Naive thymus-derived CD4-positive, alpha-beta T cell (primary cell): Measurements from ENCODE around the gene SLC6A11. TPM values are rescaled to one million over a fixed set of nuclear protein-coding genes. Genes with fewer than 3 reads are reported as not detected.

Experiments used
- ATAC-seq: fragments of 150-1000 bp; cut with Tn5 transposase; 2 replicates; pipeline ENCODE4 v1.10.0; 2021; ENCODE audit warnings: mild to moderate bottlenecking, moderate library complexity
- CTCF ChIA-PET: fragments of 350-600 bp; sonication (Branson Sonifier 250); formaldehyde crosslinking; loops from one replicate; lab custom pipeline; 2021; ENCODE audit warnings: antibody characterized with exemption; lab: Charles Lee
- POLR2A ChIA-PET: fragments of 350-600 bp; sonication (Branson Sonifier 250); formaldehyde crosslinking; loops from one replicate; lab custom pipeline; 2021; ENCODE audit warnings: antibody characterized with exemption, inconsistent platforms; lab: Charles Lee
- DNase-seq, 9 donors: peaks; one replicate each; pipeline versions ENCODE4 v3.0.0 to v3.0.0-alpha.2; 2020 to 2022; ENCODE audit warnings: mixed read lengths in 1 of 9
- H3K27ac ChIP-seq: one replicate; pipeline ENCODE4 v1.7.0; 2013; ENCODE audit warnings: mild to moderate bottlenecking, low read depth, low read length, moderate library complexity
- H3K27me3 ChIP-seq, 2 donors: one replicate each; pipeline ENCODE4 v1.7.0; 2013; ENCODE audit warnings: low read length in 2 of 2, mild to moderate bottlenecking in 2 of 2, moderate library complexity in 2 of 2; ENCODE audit not compliant: control insufficient read depth in 2 of 2, insufficient read depth in 2 of 2
- H3K36me3 ChIP-seq, 3 experiments: 1 replicate in 2 of 3; 2 replicates in 1 of 3; pipeline ENCODE4 v1.7.0; 2013; ENCODE audit warnings: low read length in 3 of 3, mild to moderate bottlenecking in 3 of 3, moderate library complexity in 1 of 3; ENCODE audit not compliant: insufficient read depth in 3 of 3, control insufficient read depth in 2 of 3
- H3K4me1 ChIP-seq, 2 donors: one replicate each; pipeline ENCODE4 v1.7.0; 2013; ENCODE audit warnings: low read length in 2 of 2, mild to moderate bottlenecking in 2 of 2, moderate library complexity in 1 of 2; ENCODE audit not compliant: control insufficient read depth in 2 of 2, insufficient read depth in 2 of 2
- H3K4me3 ChIP-seq: 2 replicates; pipeline ENCODE4 v1.7.0; 2013; ENCODE audit warnings: mild to moderate bottlenecking, low read length
- H3K9me3 ChIP-seq, 3 experiments: 1 replicate in 2 of 3; 2 replicates in 1 of 3; pipeline ENCODE4 v1.7.0; 2013; ENCODE audit warnings: low read length in 3 of 3; ENCODE audit not compliant: control insufficient read depth in 2 of 3
- H3K27ac Mint-ChIP-seq, 9 donors: one replicate each; pipeline ENCODE4 v1.8.0; 2020 to 2022; ENCODE audit warnings: mixed read lengths in 9 of 9, mild to moderate bottlenecking in 8 of 9, moderate library complexity in 5 of 9, inconsistent platforms in 2 of 9
- H3K27me3 Mint-ChIP-seq, 5 donors: one replicate each; pipeline ENCODE4 v1.8.0; 2021 to 2022; ENCODE audit warnings: mixed read lengths in 5 of 5, mild to moderate bottlenecking in 1 of 5
- H3K36me3 Mint-ChIP-seq, 5 donors: one replicate each; pipeline ENCODE4 v1.8.0; 2020 to 2022; ENCODE audit warnings: mixed read lengths in 5 of 5, mild to moderate bottlenecking in 3 of 5, inconsistent platforms in 1 of 5
- H3K4me1 Mint-ChIP-seq, 7 donors: one replicate each; pipeline ENCODE4 v1.8.0; 2020 to 2022; ENCODE audit warnings: mixed read lengths in 7 of 7, mild to moderate bottlenecking in 3 of 7, inconsistent platforms in 1 of 7
- H3K4me3 Mint-ChIP-seq, 10 donors: one replicate each; pipeline ENCODE4 v1.8.0; 2020 to 2022; ENCODE audit warnings: mild to moderate bottlenecking in 10 of 10, mixed read lengths in 10 of 10, moderate library complexity in 6 of 10, inconsistent platforms in 2 of 10
- H3K9me3 Mint-ChIP-seq, 11 donors: one replicate each; pipeline ENCODE4 v1.8.0; 2020 to 2022; ENCODE audit warnings: mixed read lengths in 11 of 11, mild to moderate bottlenecking in 4 of 11, inconsistent platforms in 1 of 11, moderate library complexity in 1 of 11
- intact Hi-C, 2 donors: fragments of 100-400 bp; cut with micrococcal nuclease; formaldehyde crosslinking; loops; one replicate each; pipeline ENCODE4 v1.15.1; 2023
- polyA plus RNA-seq, 2 donors: library from polyadenylated mRNA; unstranded; fragments of 300-500 nt; fragmentation: Illumina TruSeq; gene quantifications; one replicate each; pipeline ENCODE4 v1.2.3, GENCODE V29; 2021
- total RNA-seq, 6 experiments: library from RNA in 5 of 6; stranded (reverse) in 5 of 6; gene quantifications; 1 replicate in 5 of 6; 2 replicates in 1 of 6; pipeline ENCODE4 v1.2.3 and lab custom pipeline; 2021 to 2026

Gene SLC6A11
- total and polyA plus RNA-seq, 7 experiments from 2014 or later, result not detected

DNA sequence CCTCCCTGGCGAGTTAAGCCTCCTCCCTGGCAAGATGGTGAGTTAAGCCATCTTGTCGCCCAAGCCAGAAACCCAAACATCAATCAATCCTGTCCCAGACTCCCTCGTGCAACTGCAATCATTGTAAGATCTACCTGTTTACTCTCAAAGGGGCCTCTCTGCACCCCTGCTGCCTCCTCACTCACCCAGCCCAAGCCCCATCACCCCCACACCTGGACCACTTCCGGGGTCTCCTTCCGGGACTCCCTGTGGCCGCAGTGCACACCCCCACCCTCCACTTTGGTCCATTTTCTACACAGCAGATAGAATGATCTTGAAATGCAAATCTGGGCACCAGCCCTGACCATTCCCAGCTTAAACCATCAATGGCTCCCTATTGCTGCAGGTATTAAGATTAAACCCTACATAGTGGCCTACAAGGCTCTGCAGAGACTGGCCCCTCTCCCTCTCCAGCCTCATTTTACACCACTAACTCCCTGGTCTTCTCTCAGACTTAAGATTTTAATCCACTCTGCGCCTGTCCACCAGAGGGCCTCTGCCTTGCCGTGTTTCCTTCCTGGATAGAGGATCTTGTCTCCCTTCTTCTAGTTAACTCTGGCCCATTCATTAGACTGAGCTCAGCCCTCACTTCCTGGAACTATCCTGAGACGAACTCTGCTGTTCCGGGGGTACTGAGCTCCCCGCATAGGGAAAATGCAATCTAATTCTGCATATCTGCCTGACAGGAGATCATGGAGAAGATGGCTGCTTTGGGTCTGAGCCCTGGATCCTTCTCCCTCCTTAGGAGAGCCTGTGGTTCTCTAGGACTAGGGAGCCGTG lies 134.7 kb downstream of the SLC6A11 start:
- H3K9me3 ChIP-seq, result no peaks in the 10 kb centered on the region
- Mint-ChIP-seq H3K27me3 (peaks cover 0 to 15% (median 3%) of the 10 kb centered on the region in 5 donors), H3K4me3 (no peak overlapping the region), H3K36me3 (no peaks in the 10 kb centered on the region), H3K27ac (peak overlapping the region in 1 of 9 donors; percentile 20), H3K9me3 (no peaks in the 10 kb centered on the region), H3K4me1 (no peaks in the 10 kb centered on the region)
- no peaks in the 10 kb centered on the region for H3K36me3 ChIP-seq
- DNase-seq (no peak), ATAC-seq (no peak)
- ChIA-PET POLR2A (no interaction called here), CTCF (no interaction called here)
- H3K27me3 ChIP-seq, result no peaks in the 10 kb centered on the region
- H3K4me3 ChIP-seq, result no peak overlapping the region
- no peaks in the 10 kb centered on the region for H3K4me1 ChIP-seq
- intact Hi-C loops, result no loop called here
- H3K27ac ChIP-seq, result no peak overlapping the region

DNA sequence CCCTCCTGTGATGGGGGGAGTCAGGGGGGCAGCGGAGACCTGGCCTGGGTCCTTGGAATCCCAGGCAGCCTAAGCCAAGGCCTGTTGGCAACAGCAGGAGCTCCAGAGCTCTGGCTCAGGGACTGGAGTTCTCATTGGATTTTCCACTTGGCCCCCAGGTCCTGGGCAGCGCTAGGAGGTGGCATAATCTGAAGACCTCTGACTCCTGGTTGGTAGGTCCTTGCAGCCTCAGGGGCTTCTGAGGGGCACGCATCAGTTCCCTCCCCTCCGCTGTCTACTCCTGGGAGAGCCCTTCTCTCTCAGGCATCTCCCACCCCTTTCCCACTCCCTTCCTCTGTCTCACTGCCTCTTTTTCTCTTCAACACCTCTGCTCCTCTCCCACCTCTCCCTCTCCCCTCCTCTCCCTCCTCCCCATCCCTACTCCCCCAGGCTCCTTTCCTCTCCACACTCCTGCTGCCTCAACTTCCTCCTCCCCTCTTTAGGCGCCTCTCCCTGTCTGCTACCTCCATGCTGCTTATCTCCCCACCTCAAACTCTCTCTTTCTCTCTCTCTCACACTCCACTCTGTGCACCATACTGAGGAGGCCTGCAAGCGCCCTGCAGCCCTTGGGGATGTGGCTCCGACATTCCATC lies 135.4 kb downstream of the SLC6A11 start:
- H3K27me3 Mint-ChIP-seq, result peaks cover 0 to 16% (median 3%) of the 10 kb centered on the region in 5 donors
- Histone ChIP-seq H3K27me3 (no peaks in the 10 kb centered on the region), H3K4me1 (no peaks in the 10 kb centered on the region), H3K27ac (no peak overlapping the region), H3K9me3 (no peaks in the 10 kb centered on the region), H3K4me3 (no peak overlapping the region), H3K36me3 (no peaks in the 10 kb centered on the region)
- no peak overlapping the region for H3K27ac Mint-ChIP-seq
- ATAC-seq (no peak), DNase-seq (no peak)
- H3K9me3 Mint-ChIP-seq, result no peaks in the 10 kb centered on the region
- intact Hi-C loops, result no loop called here
- CTCF ChIA-PET, result no interaction called here
- no peaks in the 10 kb centered on the region for H3K36me3 Mint-ChIP-seq
- no peak overlapping the region for H3K4me3 Mint-ChIP-seq
- no peaks in the 10 kb centered on the region for H3K4me1 Mint-ChIP-seq
- POLR2A ChIA-PET, result no interaction called here

DNA sequence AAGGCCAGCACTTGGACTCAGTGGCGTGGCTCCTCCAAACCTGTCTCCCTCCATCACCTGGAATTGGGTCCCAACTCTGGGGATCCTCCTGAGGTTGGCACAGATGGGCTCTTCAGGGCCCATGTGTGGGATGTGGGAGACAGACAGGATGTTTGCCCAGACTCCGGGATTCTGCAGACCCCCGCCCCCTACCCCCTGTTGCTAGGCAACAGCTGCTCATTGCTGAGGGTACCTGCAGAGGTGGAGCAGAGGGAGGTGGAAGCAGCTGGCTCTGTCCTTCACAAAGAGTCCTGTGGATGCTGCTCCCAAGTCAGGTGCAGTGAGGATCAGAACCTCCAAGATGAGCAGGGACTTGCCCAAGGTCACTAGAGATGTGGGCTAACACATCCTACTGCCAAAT lies 136.5 kb downstream of the SLC6A11 start:
- no peaks in the 10 kb centered on the region for H3K27me3 ChIP-seq
- no peak overlapping the region for H3K4me3 ChIP-seq
- no peaks in the 10 kb centered on the region for H3K36me3 ChIP-seq
- POLR2A ChIA-PET, result no interaction called here
- CTCF ChIA-PET, result no interaction called here
- Mint-ChIP-seq H3K27ac (no peak overlapping the region), H3K4me3 (no peak overlapping the region), H3K4me1 (no peaks in the 10 kb centered on the region), H3K27me3 (peaks cover 0 to 18% (median under 1%) of the 10 kb centered on the region in 5 donors), H3K36me3 (no peaks in the 10 kb centered on the region), H3K9me3 (no peaks in the 10 kb centered on the region)
- ATAC-seq (no peak), DNase-seq (no peak)
- H3K9me3 ChIP-seq, result no peaks in the 10 kb centered on the region
- no peak overlapping the region for H3K27ac ChIP-seq
- intact Hi-C loops, result no loop called here
- H3K4me1 ChIP-seq, result no peaks in the 10 kb centered on the region

DNA sequence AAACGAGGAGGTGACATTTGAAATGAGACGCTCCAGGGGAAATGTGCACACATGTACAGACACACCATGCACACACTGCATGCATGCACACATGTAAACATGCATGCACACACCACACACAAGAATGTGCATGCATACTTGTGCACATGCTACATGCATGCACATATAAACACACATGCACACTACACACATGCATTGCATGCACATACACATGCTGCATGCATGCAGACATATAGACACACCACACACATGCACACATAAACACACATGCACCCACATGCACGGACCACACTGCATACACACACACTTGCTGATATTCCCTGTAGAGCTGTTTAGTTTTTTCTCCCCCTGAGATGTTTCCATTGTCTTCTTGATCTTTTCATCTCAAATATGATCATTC lies 138.7 kb downstream of the SLC6A11 start:
- CTCF ChIA-PET, result no interaction called here

DNA sequence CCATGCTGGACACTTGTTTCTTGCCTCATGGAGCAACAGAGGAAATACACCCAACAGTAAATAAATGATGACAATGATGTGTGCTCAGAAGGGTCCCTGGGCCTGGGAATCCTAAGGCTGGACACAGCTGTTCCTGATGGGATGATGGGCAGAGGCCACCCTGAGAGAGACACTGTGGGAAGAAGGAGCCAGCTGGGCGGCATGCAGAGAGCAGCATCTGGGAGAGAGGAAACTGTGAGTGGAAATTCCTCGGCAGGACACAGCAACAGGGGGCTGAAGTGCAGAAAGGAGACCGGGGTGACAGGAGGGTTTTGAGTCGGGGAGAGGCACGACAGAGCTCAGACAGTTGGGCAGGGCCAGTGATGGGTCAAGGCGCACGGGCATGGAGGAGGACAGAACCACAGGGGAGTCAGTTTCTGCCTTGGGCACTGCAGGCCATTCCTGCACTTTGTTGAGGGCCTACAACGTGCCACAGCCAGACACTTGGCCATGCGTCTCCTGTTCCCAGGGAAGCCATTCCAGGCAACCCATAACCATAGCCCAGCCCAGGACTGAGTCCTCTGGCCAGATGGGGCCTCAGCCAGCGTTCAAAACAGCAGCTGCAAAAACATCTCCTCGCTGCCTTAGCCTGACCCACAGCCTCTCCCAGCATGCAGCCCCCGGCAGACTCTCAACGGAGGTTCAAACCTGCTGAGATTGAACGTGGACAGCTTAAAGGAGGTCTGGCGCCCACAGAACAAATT lies 139.9 kb downstream of the SLC6A11 start:
- H3K4me1 ChIP-seq, result no peaks in the 10 kb centered on the region
- no peak overlapping the region for H3K4me3 ChIP-seq
- no peaks in the 10 kb centered on the region for H3K36me3 Mint-ChIP-seq
- peaks cover 0 to 21% (median 7%) of the 10 kb centered on the region in 5 donors for H3K27me3 Mint-ChIP-seq
- DNase-seq (no peak), ATAC-seq (no peak)
- POLR2A ChIA-PET, result no interaction called here
- H3K36me3 ChIP-seq, result no peaks in the 10 kb centered on the region
- intact Hi-C loops, result no loop called here
- no peak overlapping the region for H3K27ac ChIP-seq
- no peaks in the 10 kb centered on the region for H3K9me3 Mint-ChIP-seq
- no peak overlapping the region for H3K27ac Mint-ChIP-seq
- no peaks in the 10 kb centered on the region for H3K4me1 Mint-ChIP-seq
- no peaks in the 10 kb centered on the region for H3K9me3 ChIP-seq
- H3K4me3 Mint-ChIP-seq, result no peak overlapping the region
- no peaks in the 10 kb centered on the region for H3K27me3 ChIP-seq
- CTCF ChIA-PET, result no interaction called here

More for the DNA sequence above, 138.7 kb downstream of the SLC6A11 start:
- H3K4me3 Mint-ChIP-seq, result no peak overlapping the region
- DNase-seq (no peak), ATAC-seq (no peak)
- H3K9me3 Mint-ChIP-seq, result no peaks in the 10 kb centered on the region
- no peak overlapping the region for H3K27ac Mint-ChIP-seq
- no peaks in the 10 kb centered on the region for H3K27me3 ChIP-seq
- no peak overlapping the region for H3K4me3 ChIP-seq
- H3K36me3 Mint-ChIP-seq, result no peaks in the 10 kb centered on the region
- peaks cover 0 to 20% (median 4%) of the 10 kb centered on the region in 5 donors for H3K27me3 Mint-ChIP-seq
- no peaks in the 10 kb centered on the region for H3K4me1 ChIP-seq
- no peaks in the 10 kb centered on the region for H3K9me3 ChIP-seq
- POLR2A ChIA-PET, result no interaction called here
- H3K36me3 ChIP-seq, result no peaks in the 10 kb centered on the region
- intact Hi-C loops, result no loop called here
- no peak overlapping the region for H3K27ac ChIP-seq
- H3K4me1 Mint-ChIP-seq, result no peaks in the 10 kb centered on the region

DNA sequence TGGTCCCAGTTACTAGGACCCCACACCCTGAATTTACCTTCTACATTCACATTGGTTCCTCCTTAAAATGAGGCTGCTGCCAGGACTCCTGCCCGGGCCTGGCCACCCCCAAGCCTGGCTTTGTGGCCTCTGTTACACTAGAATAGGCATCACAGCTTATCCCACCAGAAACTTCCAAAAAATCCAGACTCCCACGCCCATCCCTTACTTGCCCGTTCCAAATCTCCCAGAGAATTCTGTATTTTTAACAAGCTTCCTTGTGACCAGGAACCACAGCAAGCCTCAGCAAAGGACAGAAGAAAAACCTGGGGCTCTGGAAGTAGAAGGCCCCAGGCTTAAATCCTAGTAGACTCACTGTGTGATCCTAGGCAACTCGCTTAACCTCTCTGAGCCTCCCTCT lies 140.5 kb downstream of the SLC6A11 start:
- ATAC-seq, result no peak
- intact Hi-C loops, result no loop called here
- H3K27ac ChIP-seq, result no peak overlapping the region
- no peaks in the 10 kb centered on the region for H3K4me1 ChIP-seq
- ChIA-PET POLR2A (no interaction called here), CTCF (no interaction called here)
- no peaks in the 10 kb centered on the region for H3K36me3 Mint-ChIP-seq
- peaks cover 0 to 18% (median 7%) of the 10 kb centered on the region in 5 donors for H3K27me3 Mint-ChIP-seq
- no peaks in the 10 kb centered on the region for H3K4me1 Mint-ChIP-seq
- no peaks in the 10 kb centered on the region for H3K27me3 ChIP-seq
- no peak overlapping the region for H3K4me3 ChIP-seq
- no peak for DNase-seq
- no peaks in the 10 kb centered on the region for H3K9me3 Mint-ChIP-seq
- no peaks in the 10 kb centered on the region for H3K9me3 ChIP-seq
- no peak overlapping the region for H3K4me3 Mint-ChIP-seq
- H3K27ac Mint-ChIP-seq, result no peak overlapping the region
- H3K36me3 ChIP-seq, result no peaks in the 10 kb centered on the region
